Measurements from ENCODE around the gene CPO. TPM values are rescaled to one million over a fixed set of nuclear protein-coding genes. Genes with fewer than 3 reads are reported as not detected.

CPO gene
- total RNA-seq, 3 donors from 2014 or later: not detected

GRCh38 chr2:206982360-206982955, 43.1 kb downstream of the CPO start:
- Mint-ChIP-seq H3K4me3 (no peak overlapping the region), H3K36me3 (ENCODE audit: insufficient read depth) (no peaks in the 10 kb centered on the region), H3K9me3 (no peaks in the 10 kb centered on the region), H3K27me3 (ENCODE audit: low read depth) (no peaks in the 10 kb centered on the region), H3K4me1 (ENCODE audit: low read depth) (peaks cover 10% of the 10 kb centered on the region)
- ATAC-seq: no peak
- DNase-seq: no peak

GRCh38 chr2:206983161-206983859, 44.0 kb downstream of the CPO start:
- no peaks in the 10 kb centered on the region for H3K9me3 Mint-ChIP-seq
- ATAC-seq (no peak), DNase-seq (no peak)
- H3K36me3 Mint-ChIP-seq (ENCODE audit: insufficient read depth): no peaks in the 10 kb centered on the region
- no peak overlapping the region for H3K4me3 Mint-ChIP-seq
- H3K4me1 Mint-ChIP-seq (ENCODE audit: low read depth): peaks cover 10% of the 10 kb centered on the region
- no peaks in the 10 kb centered on the region for H3K27me3 Mint-ChIP-seq (ENCODE audit: low read depth)

- H3K4me1 Mint-ChIP-seq (ENCODE audit: low read depth): peaks cover 13% of the 10 kb centered on the region
These were observed 44.9 kb downstream of the CPO start for GRCh38 chr2:206984206-206984605.

GRCh38 chr2:206986943-206987342, 47.6 kb downstream of the CPO start:
- DNase-seq (no peak), ATAC-seq (peak in 1 of 2 donors; percentile 20)
- Mint-ChIP-seq H3K4me3 (no peak overlapping the region), H3K9me3 (no peaks in the 10 kb centered on the region), H3K27me3 (ENCODE audit: low read depth) (no peaks in the 10 kb centered on the region), H3K36me3 (ENCODE audit: insufficient read depth) (no peaks in the 10 kb centered on the region), H3K4me1 (ENCODE audit: low read depth) (peaks cover 18% of the 10 kb centered on the region)

More at GRCh38 chr2:206984206-206984605, 44.9 kb downstream of the CPO start:
- Mint-ChIP-seq H3K4me3 (no peak overlapping the region), H3K27me3 (ENCODE audit: low read depth) (no peaks in the 10 kb centered on the region), H3K9me3 (no peaks in the 10 kb centered on the region), H3K36me3 (ENCODE audit: insufficient read depth) (no peaks in the 10 kb centered on the region)
- DNase-seq (no peak), ATAC-seq (no peak)

GRCh38 chr2:206987810-206988209, 48.5 kb downstream of the CPO start:
- H3K4me3 Mint-ChIP-seq: no peak overlapping the region
- peaks cover 13% of the 10 kb centered on the region for H3K4me1 Mint-ChIP-seq (ENCODE audit: low read depth)
- DNase-seq (no peak), ATAC-seq (no peak)
- no peaks in the 10 kb centered on the region for H3K27me3 Mint-ChIP-seq (ENCODE audit: low read depth)
- no peaks in the 10 kb centered on the region for H3K36me3 Mint-ChIP-seq (ENCODE audit: insufficient read depth)
- no peaks in the 10 kb centered on the region for H3K9me3 Mint-ChIP-seq

- ATAC-seq (peak in 1 of 2 donors; percentile 41), DNase-seq (no peak)
- H3K4me3 Mint-ChIP-seq: no peak overlapping the region
- peaks cover 1% of the 10 kb centered on the region for H3K27me3 Mint-ChIP-seq (ENCODE audit: low read depth)
- H3K36me3 Mint-ChIP-seq (ENCODE audit: insufficient read depth): no peaks in the 10 kb centered on the region
- peaks cover 13% of the 10 kb centered on the region for H3K4me1 Mint-ChIP-seq (ENCODE audit: low read depth)
- H3K9me3 Mint-ChIP-seq: no peaks in the 10 kb centered on the region
These were observed 49.6 kb downstream of the CPO start for GRCh38 chr2:206988884-206989283.

GRCh38 chr2:206989311-206989710, 50.0 kb downstream of the CPO start:
- H3K9me3 Mint-ChIP-seq: no peaks in the 10 kb centered on the region
- ATAC-seq: peak; percentile 32 to 49
- no peak for DNase-seq
- H3K4me1 Mint-ChIP-seq (ENCODE audit: low read depth): peaks cover 13% of the 10 kb centered on the region
- peaks cover 4% of the 10 kb centered on the region for H3K27me3 Mint-ChIP-seq (ENCODE audit: low read depth)
- no peaks in the 10 kb centered on the region for H3K36me3 Mint-ChIP-seq (ENCODE audit: insufficient read depth)
- H3K4me3 Mint-ChIP-seq: no peak overlapping the region

- Mint-ChIP-seq H3K27me3 (ENCODE audit: low read depth) (peaks cover 4% of the 10 kb centered on the region), H3K9me3 (no peaks in the 10 kb centered on the region), H3K4me1 (ENCODE audit: low read depth) (peaks cover 13% of the 10 kb centered on the region), H3K36me3 (ENCODE audit: insufficient read depth) (no peaks in the 10 kb centered on the region), H3K4me3 (no peak overlapping the region)
- ATAC-seq: no peak
- no peak for DNase-seq
These were observed 51.0 kb downstream of the CPO start for GRCh38 chr2:206990360-206990759.

- Mint-ChIP-seq H3K36me3 (ENCODE audit: insufficient read depth) (no peaks in the 10 kb centered on the region), H3K27me3 (ENCODE audit: low read depth) (peaks cover 4% of the 10 kb centered on the region), H3K9me3 (no peaks in the 10 kb centered on the region), H3K4me3 (no peak overlapping the region), H3K4me1 (ENCODE audit: low read depth) (peaks cover 13% of the 10 kb centered on the region)
- no peak for DNase-seq
- ATAC-seq: no peak
These were observed 51.8 kb downstream of the CPO start for GRCh38 chr2:206991070-206991469.

- Mint-ChIP-seq H3K9me3 (peaks cover 4% of the 10 kb centered on the region), H3K36me3 (ENCODE audit: insufficient read depth) (no peaks in the 10 kb centered on the region), H3K27me3 (ENCODE audit: low read depth) (peaks cover 11% of the 10 kb centered on the region), H3K4me3 (no peak overlapping the region), H3K4me1 (ENCODE audit: low read depth) (peaks cover 8% of the 10 kb centered on the region)
- ATAC-seq (no peak), DNase-seq (no peak)
These were observed 54.1 kb downstream of the CPO start for GRCh38 chr2:206993396-206993911.

GRCh38 chr2:206993964-206994363, 54.6 kb downstream of the CPO start:
- ATAC-seq (no peak), DNase-seq (no peak)
- Mint-ChIP-seq H3K9me3 (peaks cover 4% of the 10 kb centered on the region), H3K4me1 (ENCODE audit: low read depth) (peaks cover 7% of the 10 kb centered on the region), H3K4me3 (no peak overlapping the region), H3K27me3 (ENCODE audit: low read depth) (peaks cover 11% of the 10 kb centered on the region), H3K36me3 (ENCODE audit: insufficient read depth) (no peaks in the 10 kb centered on the region)

- H3K4me3 Mint-ChIP-seq: no peak overlapping the region
These were observed 57.3 kb downstream of the CPO start for GRCh38 chr2:206996556-206997065.

GRCh38 chr2:207008105-207008990, 69.0 kb downstream of the CPO start:
- no peaks in the 10 kb centered on the region for H3K27me3 Mint-ChIP-seq (ENCODE audit: low read depth)
- H3K36me3 Mint-ChIP-seq (ENCODE audit: insufficient read depth): no peaks in the 10 kb centered on the region
- H3K4me1 Mint-ChIP-seq (ENCODE audit: low read depth): no peaks in the 10 kb centered on the region
- DNase-seq (no peak), ATAC-seq (no peak)
- H3K4me3 Mint-ChIP-seq: no peak overlapping the region
- H3K9me3 Mint-ChIP-seq: no peaks in the 10 kb centered on the region

More at GRCh38 chr2:206996556-206997065, 57.3 kb downstream of the CPO start:
- ATAC-seq (no peak), DNase-seq (no peak)
- H3K9me3 Mint-ChIP-seq: peaks cover 7% of the 10 kb centered on the region
- H3K4me1 Mint-ChIP-seq (ENCODE audit: low read depth): no peaks in the 10 kb centered on the region
- no peaks in the 10 kb centered on the region for H3K36me3 Mint-ChIP-seq (ENCODE audit: insufficient read depth)
- H3K27me3 Mint-ChIP-seq (ENCODE audit: low read depth): peaks cover 11% of the 10 kb centered on the region

GRCh38 chr2:207012461-207012860, 73.1 kb downstream of the CPO start:
- Mint-ChIP-seq H3K36me3 (ENCODE audit: insufficient read depth) (no peaks in the 10 kb centered on the region), H3K27me3 (ENCODE audit: low read depth) (no peaks in the 10 kb centered on the region)
- ATAC-seq: no peak

More at GRCh38 chr2:207012461-207012860, 73.1 kb downstream of the CPO start:
- Mint-ChIP-seq H3K4me3 (no peak overlapping the region), H3K4me1 (ENCODE audit: low read depth) (no peaks in the 10 kb centered on the region), H3K9me3 (no peaks in the 10 kb centered on the region)
- no peak for DNase-seq
